K562 (cell line): ENCODE results near the gene MACROH2A2. TPM values are rescaled to one million over a fixed set of nuclear protein-coding genes. Genes with fewer than 3 reads are reported as not detected.

Source experiments
- ATF7 ChIP-seq: fragments of 450-650 bp; IDR thresholded peaks from 2 replicates; pipeline ENCODE4 v1.7.1; 2014; ENCODE audit warnings: mild to moderate bottlenecking, moderate library complexity
- CHD2 ChIP-seq: IDR thresholded peaks from 2 replicates; pipeline ENCODE4 v1.6.1; 2011; ENCODE audit warnings: low read depth, low read length
- DACH1 ChIP-seq: fragments of 450-650 bp; IDR thresholded peaks from 2 replicates; pipeline ENCODE4 v1.6.1; 2018; ENCODE audit not compliant: partially characterized antibody
- HCFC1 ChIP-seq: IDR thresholded peaks from 2 replicates; pipeline ENCODE4 v1.6.1; 2012; ENCODE audit warnings: low read depth, low read length, improper control_type of control experiment
- KLF1 ChIP-seq: fragments of 450-650 bp; IDR thresholded peaks from 2 replicates; pipeline ENCODE4 v1.6.1; 2016; ENCODE audit warnings: missing genetic modification characterization, missing compliant biosample characterization
- LCOR ChIP-seq: sonication (generic); formaldehyde crosslinking; IDR thresholded peaks from 2 replicates; pipeline ENCODE4 v1.8.0; 2022; ENCODE audit warnings: mild to moderate bottlenecking, missing genetic modification reagents
- MAFG ChIP-seq: fragments of 450-650 bp; conservative IDR thresholded peaks from 2 replicates; pipeline ENCODE4 v1.6.1; 2016; ENCODE audit warnings: missing genetic modification characterization, missing compliant biosample characterization
- MAFK ChIP-seq: IDR thresholded peaks from 2 replicates; pipeline ENCODE4 v1.6.1; 2011; ENCODE audit warnings: low read length, improper control_type of control experiment
- MTA3 ChIP-seq: fragments of 450-650 bp; formaldehyde crosslinking; IDR thresholded peaks from 2 replicates; pipeline ENCODE4 v1.6.1; 2017; ENCODE audit warnings: mild to moderate bottlenecking, borderline replicate concordance
- MYC ChIP-seq, 2 experiments: fragments of 250-450 bp in 1 of 2; sonication (Bioruptor Pico) in 1 of 2; IDR thresholded peaks; 2 replicates each; pipeline versions ENCODE4 v1.5.1 to v1.6.1; 2012 to 2021; ENCODE audit warnings: low read depth in 2 of 2, borderline replicate concordance in 1 of 2, improper control_type of control experiment in 1 of 2, low read length in 1 of 2, mild to moderate bottlenecking in 1 of 2, moderate library complexity in 1 of 2
- NCOR1 ChIP-seq: fragments of 450-650 bp; IDR thresholded peaks from 2 replicates; pipeline ENCODE4 v1.6.1; 2016; ENCODE audit warnings: mild to moderate bottlenecking, moderate library complexity
- NR3C1 ChIP-seq: sonication (generic); formaldehyde crosslinking; IDR thresholded peaks from 2 replicates; pipeline ENCODE4 v1.8.1; 2022; ENCODE audit warnings: missing genetic modification reagents
- PHF8 ChIP-seq: fragments of 200-600 bp; sonication (generic); IDR thresholded peaks from 2 replicates; pipeline ENCODE4 v1.6.1; 2012; ENCODE audit warnings: mixed run types, mild to moderate bottlenecking, inconsistent platforms, low read length, moderate library complexity, borderline replicate concordance
- RBM22 ChIP-seq: fragments of 200-400 bp; formaldehyde crosslinking; IDR thresholded peaks from 2 replicates; pipeline ENCODE4 v1.6.1; 2018; ENCODE audit warnings: low read length, low read depth; ENCODE audit not compliant: poor library complexity, severe bottlenecking
- XRCC3 ChIP-seq: fragments of 450-650 bp; IDR thresholded peaks from 2 replicates; pipeline ENCODE4 v1.6.1; 2017; ENCODE audit warnings: mild to moderate bottlenecking, moderate library complexity
- ZBTB26 ChIP-seq: fragments of 450-650 bp; formaldehyde crosslinking; IDR thresholded peaks from 2 replicates; pipeline ENCODE4 v1.4.0; 2022; ENCODE audit warnings: missing genetic modification characterization
- ZBTB49 ChIP-seq: sonication (generic); formaldehyde crosslinking; IDR thresholded peaks from 2 replicates; pipeline ENCODE4 v1.8.0; 2022; ENCODE audit warnings: missing genetic modification reagents, mild to moderate bottlenecking, borderline replicate concordance
- ZNF507 ChIP-seq: conservative IDR thresholded peaks from 2 replicates; pipeline ENCODE4 v1.6.1; 2017; ENCODE audit warnings: missing genetic modification characterization, missing compliant biosample characterization
- ZNF584 ChIP-seq: fragments of 200-800 bp; sonication (Bioruptor generic); IDR thresholded peaks from 2 replicates; pipeline ENCODE4 v1.6.1; 2016; ENCODE audit warnings: low read depth, mild to moderate bottlenecking, missing genetic modification characterization, missing compliant biosample characterization
- ZNF740 ChIP-seq, 3 experiments: fragments of 200-800 bp in 1 of 3; sonication (Bioruptor generic) in 1 of 3; sonication (generic) in 1 of 3; formaldehyde crosslinking in 1 of 3; IDR thresholded peaks; 2 replicates each; pipeline versions ENCODE4 v1.6.1 to v1.8.0; 2016 to 2022; ENCODE audit warnings: mild to moderate bottlenecking in 2 of 3, missing compliant biosample characterization in 2 of 3, missing genetic modification characterization in 2 of 3, missing genetic modification reagents in 1 of 3
- polyA plus RNA-seq, 8 experiments: library from polyadenylated mRNA; depleted of rRNA in 4 of 8; stranded (reverse) in 5 of 8; unstranded in 3 of 8; fragments of >200 nt; fragmentation: Nextera tagmentation in 2 of 8; fragmentation: Illumina TruSeq in 1 of 8; extraction: Ambion mirVana in 2 of 8; extraction: Trizol in 1 of 8; gene quantifications; 2 replicates each; pipeline versions ENCODE4 v1.2.1 to v1.2.3, GENCODE V29; 2011 to 2014; ENCODE audit warnings: inconsistent platforms in 1 of 8, missing spikeins in 1 of 8
- total RNA-seq, 7 experiments: library from RNA; depleted of rRNA in 6 of 7; stranded (reverse); fragments of >200 nt in 6 of 7; fragmentation: Illumina TruSeq in 2 of 7; extraction: Trizol in 2 of 7; gene quantifications; 2 replicates each; pipeline versions ENCODE4 v1.2.1 to v1.2.3, GENCODE V29; 2011 to 2021; ENCODE audit warnings: low replicate concordance in 1 of 7
- TF ChIP-seq, protein P1 (sequence below), 2 experiments: fragments of 250-450 bp in 1 of 2; fragments of 450-650 bp in 1 of 2; sonication (Bioruptor Pico) in 1 of 2; IDR thresholded peaks; 2 replicates each; pipeline versions ENCODE4 v1.6.1 to v1.8.0; 2016 to 2021; ENCODE audit warnings: mild to moderate bottlenecking in 2 of 2, moderate library complexity in 2 of 2, missing compliant biosample characterization in 1 of 2, missing genetic modification characterization in 1 of 2

The MACROH2A2 gene
- total and polyA plus RNA-seq, 9 of the 15 experiments (the other 6 are each of a cell fraction or from before 2014, with no cell fraction given), result 0.07 TPM; not detected in 8

GRCh38 chr10:70132098-70133029 is 79.7 kb downstream of the MACROH2A2 start, which contains the start of gene AIFM2 (continued):
- no peak for TF ChIP-seq ZBTB49 (CRISPR knock-in tag)
- TF ChIP-seq, protein P1, sequence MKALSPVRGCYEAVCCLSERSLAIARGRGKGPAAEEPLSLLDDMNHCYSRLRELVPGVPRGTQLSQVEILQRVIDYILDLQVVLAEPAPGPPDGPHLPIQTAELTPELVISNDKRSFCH (CRISPR knock-in tag; IDR thresholded peaks at IDR 0.05), result no peak
- TF ChIP-seq, protein P1 (tag; IDR thresholded peaks at IDR 0.05), result 0 out of 2 replicates have a peak, but pooled peaks have one; percentile 38
- no peak for TF ChIP-seq XRCC3
- peak; percentile 77 for TF ChIP-seq MTA3
- TF ChIP-seq MAFK, result peak; percentile 72
- no peak for TF ChIP-seq ZNF507
- no peak for TF ChIP-seq ZBTB26 (CRISPR knock-in tag)
- peak; percentile 73; the same call in 1 of the 2 replicates for TF ChIP-seq MYC (IDR thresholded peaks at IDR 0.05; ENCODE audit: low read depth, low read length)
- no peak for TF ChIP-seq MYC (CRISPR knock-in tag; IDR thresholded peaks at IDR 0.05; ENCODE audit: borderline replicate concordance, low read depth)
- peak; percentile 75 for TF ChIP-seq PHF8
- 0 out of 2 replicates have a peak, but pooled peaks have one; percentile 17 for TF ChIP-seq HCFC1
- no peak for TF ChIP-seq ZNF584
- 0 out of 2 replicates have a peak, but pooled peaks have one; percentile 31 for TF ChIP-seq ATF7
- peak; percentile 82 for TF ChIP-seq MAFG (tag)
- no peak for TF ChIP-seq NR3C1
- peak; percentile 21; the same call in 1 of the 2 replicates for TF ChIP-seq ZNF740 (CRISPR knock-in tag; IDR thresholded peaks at IDR 0.05)
- TF ChIP-seq ZNF740 (tag; IDR thresholded peaks at IDR 0.05), result no peak
- peak; percentile 59 for TF ChIP-seq CHD2
- TF ChIP-seq KLF1 (tag), result peak; percentile 78
- TF ChIP-seq DACH1, result no peak
- peak; percentile 45 for TF ChIP-seq RBM22
- TF ChIP-seq NCOR1, result 0 out of 2 replicates have a peak, but pooled peaks have one; percentile 24
- TF ChIP-seq LCOR (CRISPR knock-in tag), result no peak; the same call in 1 of the 2 replicates
